Stimulated activated CD4-positive, alpha-beta T cell treated with anti-CD3 and anti-CD28 coated beads, TNF-alpha, amount 100 ng/mL, for 4 hours (primary cell): ENCODE results near the gene GSTO2.
"Not testable (repeated sequence)": the region's sequence is repeated elsewhere in the genome, so short reads cannot be mapped to it uniquely, and the experiment has no call there.

Experiments
- DNase-seq, 3 experiments: peaks; one replicate each; pipeline ENCODE4 v3.0.0-alpha.2; 2020; ENCODE audit warnings: low read depth in 3 of 3

Gene GSTO2

DNA sequence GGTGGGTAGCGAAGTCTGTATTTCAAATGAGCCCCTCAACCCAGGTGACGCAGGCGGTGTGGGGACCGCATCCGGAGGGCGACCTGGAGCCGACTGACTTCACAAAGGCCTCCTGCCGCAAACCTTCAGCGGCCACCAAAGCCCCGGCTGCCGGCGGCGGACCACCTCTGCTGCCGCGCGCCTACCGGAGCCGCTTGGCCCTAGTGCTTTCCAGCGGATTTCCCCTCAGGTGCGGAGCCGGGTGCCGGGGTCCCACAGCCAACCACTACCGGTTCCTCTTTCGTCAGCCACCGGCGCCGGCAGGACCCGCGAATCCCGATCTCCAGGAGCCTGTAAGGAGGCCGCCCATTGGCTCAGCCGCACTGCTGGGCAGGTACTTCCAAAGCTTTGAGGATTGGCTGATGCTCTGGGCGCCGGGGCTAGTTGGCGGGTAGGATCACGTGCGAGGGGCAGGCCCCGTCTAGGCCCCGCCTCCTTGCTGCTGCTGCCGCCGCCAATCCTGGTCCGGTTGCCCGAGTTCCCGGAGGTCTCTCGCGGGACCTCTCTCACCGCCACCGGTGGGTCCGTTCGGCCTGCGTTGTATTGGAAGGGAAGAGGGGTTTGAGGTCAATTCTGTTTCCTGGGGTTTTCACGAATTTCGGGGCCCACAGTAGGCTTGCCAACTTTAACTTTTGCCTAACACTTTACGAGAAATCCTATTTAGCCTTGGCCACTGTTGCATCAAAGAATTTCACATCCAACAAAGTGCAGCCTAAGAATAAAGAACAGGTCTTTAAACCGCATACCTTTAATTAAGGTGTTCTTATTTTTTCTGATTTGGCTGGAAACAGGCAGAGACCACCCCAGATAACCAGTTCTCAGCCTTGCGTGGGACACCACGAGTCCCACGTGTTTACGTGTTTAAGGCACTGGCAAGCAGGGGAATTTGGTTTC is at the start of gene GSTO2:
TSS of gene GSTO2 (plus strand) at position 472 of the 933 bp plus-strand sequence. CDS start 5,732 bp downstream, outside the sequence.
- peak; percentile 90 to 96 (median 95) for DNase-seq

DNA sequence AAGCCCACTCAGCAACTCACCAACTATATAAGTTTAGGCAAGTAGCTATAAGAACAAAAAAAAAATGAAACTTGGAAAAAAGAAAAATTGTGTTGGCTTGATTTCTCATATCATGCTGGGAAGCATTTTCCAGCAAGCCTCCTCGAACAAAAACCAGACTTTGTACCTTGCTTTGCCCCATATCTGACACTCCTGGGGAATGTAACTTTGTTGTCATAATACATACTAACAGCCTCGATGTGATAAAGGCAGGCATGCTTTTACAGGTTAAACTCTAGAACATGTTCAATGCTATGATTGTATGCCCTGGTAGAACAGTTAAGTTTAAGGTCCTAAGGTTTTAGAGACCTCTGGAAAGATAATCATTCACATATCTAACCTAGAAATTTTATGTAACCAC is 48.5 kb upstream of the GSTO2 start:
- DNase-seq: no peak

DNA sequence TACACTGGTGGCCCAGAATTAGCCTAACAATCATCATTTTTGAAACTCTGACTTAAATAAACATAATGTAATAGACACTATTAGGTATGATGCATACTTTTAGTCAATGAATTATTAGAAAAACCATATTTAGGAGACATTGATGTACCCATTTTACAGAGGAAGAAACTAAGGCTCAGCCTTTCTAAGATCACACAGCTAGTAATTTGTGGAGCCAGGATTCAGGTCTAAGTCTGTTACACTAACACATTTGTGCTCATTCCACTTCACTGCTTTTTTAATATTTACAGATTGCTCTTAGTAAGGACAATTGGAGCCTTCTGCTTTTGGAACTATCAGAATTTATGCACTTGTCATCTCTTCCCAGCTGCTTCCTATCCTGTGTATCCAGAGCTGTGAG is 45.7 kb upstream of the GSTO2 start:
- no peak for DNase-seq

DNA sequence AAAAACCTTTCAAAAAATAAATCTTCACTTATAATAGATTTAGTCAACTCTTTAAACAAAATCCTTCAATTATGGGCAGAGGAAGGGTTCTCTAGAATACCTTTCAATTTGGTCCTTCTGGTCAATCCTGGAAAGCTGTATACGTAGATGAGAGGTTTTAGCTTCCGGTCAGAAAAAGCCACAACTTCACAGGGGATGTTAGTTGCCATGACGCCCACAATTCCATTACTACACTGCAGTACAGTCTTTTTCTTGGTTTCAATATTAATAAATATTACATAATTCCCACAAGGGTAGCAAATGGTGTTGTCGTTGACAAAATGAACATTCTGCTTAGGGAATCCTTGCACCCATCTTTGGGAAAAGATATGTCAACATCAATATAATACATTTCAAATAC is 38.5 kb upstream of the GSTO2 start:
- DNase-seq: no peak

DNA sequence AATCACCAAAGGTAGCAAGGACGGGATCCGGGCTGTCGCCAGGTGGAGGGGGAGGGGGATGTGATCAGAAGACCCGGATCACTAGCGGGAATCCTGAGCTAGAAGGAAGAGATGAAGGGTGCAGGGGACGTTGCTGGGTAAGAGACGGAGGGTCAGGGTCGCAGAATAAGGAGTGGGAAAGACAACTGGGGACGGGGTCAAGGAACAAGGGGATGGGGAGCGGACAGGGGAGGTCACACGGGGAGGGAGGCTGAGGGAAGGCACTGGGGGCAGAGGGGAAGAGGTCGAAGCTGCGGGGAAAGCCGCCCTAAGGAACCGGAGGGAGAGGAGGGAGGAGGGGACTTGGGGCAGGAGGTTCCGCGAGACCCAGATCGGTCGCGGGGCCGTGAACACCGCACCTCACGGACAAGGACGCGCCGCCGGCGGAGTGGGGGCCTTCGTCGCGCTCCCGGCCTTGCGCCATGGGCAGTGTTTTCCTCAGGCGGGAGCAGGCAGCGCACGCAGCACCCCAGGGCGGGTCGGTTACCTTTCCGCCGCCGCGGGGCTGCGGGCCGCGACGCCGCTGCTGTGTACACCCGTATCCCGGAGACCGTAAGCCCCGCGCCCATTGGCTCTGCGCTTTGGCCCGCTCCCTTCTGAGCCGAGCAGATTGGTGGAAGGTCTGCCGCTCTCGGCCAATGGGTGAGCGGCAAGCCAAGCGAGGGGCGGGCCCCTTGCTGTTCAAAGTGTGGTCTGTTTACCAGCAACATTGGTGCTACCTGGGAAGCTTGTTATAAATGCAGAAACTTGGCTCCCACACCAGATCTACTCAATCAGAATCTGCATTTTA is 37.0 kb upstream of the GSTO2 start, which contains the start of gene CFAP43:
TSS of gene CFAP43 (minus strand) at position 581 of the 829 bp plus-strand sequence. CDS start at position 463, 118 bp downstream.
- DNase-seq: peak; percentile 98 to 100 (median 98)

DNA sequence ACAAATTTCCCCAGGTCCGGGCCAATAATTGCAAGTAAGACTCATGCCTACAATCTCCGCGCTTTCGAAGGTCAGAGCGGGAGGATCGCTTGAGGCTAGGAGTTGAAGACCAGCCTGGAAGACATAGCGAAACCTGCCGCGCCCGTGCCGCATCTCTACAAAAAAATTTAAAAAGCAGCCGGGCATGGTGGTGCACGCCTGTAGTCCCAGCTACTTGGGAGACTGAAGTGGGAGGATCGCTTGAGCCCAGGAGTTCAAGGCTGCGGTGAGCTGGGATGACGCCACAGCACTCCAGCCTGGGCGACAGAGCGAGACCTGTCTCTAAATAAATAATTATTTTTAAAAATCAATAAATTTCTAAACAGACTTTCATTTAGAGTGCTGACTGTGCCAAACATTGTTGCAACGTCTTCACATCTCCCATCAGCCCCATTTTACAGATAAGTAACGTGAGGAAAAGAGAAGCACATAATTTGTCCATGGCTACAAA is 36.3 kb upstream of the GSTO2 start:
- DNase-seq: no peak

DNA sequence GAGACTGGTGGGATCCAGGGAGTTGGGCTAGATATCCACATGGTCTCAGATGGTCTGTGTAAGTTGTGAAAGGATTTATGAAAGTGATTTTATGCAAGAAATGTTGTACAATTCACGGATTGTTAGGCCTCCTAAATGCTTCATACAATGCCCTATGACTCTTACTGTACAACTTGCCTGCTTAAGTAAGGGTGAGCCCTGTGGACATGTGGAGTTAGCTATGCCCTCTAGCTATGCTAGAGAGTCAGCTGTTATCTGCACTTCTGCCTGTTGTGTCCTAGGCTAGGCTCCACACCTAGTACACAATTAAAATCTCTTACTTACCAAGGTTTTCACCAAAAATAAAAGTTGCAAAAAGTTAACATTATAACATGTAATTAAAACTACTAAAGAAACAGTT is 35.2 kb upstream of the GSTO2 start:
- no peak for DNase-seq

DNA sequence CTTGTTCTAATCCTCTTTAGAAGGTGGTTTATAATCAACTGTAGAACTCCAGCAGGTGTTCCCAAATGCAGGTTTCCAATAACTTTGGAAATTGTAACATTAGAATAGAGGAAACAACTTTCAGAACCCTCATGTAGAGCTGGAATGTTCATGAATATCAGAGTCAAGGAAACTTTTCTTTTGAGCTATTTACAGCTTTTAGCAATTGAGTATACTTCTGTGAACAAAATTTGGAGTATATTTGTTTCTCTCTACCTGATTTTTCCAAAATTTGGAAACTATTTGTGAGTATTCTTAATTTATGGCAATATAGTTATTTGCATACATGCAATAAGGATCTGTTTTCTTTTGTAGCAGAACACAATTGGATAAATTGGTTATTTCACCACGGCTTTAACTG is 34.0 kb upstream of the GSTO2 start:
- no peak for DNase-seq

DNA sequence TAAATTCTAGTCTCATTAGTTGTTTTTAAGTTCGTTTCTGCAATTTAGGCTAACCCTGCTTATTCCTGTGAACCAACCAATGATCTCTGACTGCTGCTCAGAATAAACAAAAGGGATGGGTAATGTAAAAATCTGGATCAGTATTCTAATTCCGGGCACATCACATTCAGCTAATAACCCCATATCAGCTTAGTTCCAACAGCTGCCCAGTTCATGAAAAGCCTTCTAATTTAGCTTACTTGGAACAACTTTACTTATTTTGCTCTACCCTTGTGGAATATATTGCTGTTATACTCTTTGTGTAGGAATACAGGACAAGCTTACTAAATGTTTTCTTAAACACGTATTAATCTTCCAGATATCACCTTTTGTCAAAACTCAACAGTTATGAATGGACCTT is 33.2 kb upstream of the GSTO2 start:
- no peak for DNase-seq

DNA sequence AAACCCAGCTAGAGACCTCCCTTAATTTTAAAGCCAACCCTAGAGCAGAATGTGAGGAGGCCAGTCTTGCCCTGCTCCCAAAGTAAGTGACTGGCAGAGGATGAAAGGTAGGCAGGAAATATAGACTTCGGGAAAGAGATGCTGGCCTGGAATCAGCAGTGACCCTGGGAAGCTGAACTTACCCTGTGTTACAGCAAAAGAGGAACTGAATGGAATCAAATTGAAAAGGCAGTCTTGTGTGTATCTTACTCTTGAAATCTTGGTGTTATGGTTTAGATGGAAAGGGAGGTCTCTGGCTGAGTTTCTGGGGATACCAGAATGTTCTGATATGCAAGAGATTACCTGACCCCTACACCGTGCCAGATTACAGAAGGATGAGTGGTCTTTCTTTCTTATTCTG is 28.9 kb upstream of the GSTO2 start:
- no peak for DNase-seq

DNA sequence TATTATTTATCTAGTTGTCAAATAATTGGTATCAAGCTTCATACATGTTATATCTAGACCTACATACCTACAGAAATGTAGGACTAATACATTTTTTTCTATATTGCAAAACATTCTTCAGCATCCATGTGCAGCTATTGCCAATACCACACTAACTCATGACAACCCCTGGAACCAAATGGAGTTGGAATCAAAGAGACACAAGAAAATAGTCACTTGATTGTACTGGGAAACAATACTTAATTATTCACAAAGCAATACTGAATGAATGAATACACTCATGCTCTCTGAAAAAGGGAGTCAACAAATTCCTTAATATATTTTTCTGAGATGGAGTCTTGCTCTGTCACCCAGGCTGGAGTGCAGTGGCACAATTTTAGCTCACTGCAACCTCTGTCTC is 26.4 kb upstream of the GSTO2 start:
- DNase-seq: no peak

DNA sequence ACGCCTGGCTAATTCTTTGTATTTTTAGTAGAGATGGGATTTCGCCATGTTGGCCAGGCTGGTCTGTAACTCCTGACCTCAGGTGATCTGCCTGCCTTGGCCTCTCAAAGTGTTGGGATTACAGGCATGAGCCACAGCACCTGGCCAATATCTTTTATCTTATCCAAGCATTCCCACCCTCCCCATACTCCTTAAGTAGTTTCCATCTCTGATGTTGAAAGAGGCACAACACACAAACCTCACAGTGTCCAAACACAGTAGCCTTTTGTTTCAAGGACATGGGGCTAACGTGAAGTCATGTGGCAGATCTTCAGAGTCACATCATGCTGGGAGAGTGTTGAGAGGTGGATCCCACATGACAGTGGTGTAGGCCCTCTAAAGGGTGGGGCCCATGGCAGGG is 26.0 kb upstream of the GSTO2 start:
- DNase-seq: not testable (repeated sequence)

DNA sequence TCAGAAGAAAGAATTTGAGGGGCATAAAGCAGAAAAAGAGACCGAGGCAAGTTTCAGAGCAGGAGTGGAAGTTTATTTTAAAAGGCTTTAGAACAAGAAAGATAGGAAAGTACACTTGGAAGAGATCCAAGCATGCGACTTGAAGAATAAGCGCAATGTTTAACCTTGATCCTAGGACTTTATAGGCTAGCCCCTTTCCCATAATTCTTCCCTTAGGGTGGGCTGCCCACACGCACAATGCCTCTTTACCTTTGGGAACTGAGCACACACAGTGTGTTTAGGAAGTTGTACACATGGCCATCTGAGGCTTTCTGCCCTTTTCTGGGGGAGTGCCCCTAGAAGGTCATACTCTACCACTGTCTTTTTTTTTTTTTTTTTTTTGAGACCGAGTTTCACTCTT is 25.5 kb upstream of the GSTO2 start:
- DNase-seq: no peak

DNA sequence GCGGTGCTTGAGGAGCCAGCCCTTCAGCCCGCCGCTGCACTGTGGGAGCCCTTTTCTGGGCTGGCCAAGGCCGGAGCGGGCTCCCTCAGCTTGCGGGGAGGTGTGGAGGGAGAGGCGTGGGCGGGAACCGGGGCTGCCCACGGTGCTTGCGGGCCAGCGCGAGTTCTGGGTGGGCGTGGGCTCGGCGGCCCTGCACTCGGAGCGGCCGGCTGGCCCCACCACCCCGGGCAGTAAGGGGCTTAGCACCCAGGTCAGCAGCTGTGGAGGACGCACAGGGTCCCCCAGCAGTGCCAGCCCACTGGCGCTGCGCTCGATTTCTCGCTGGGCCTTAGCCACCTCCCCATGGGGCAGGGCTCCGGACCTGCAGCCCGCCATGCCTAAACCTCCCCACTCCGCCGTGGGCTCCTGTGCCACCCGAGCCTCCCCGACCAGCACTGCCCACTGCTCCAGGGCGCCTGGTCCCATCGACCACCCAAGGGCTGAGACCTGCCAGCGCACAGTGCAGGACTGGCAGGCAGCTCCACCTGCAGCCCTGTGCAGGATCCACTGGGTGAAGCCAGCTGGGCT is 23.8 kb upstream of the GSTO2 start:
- DNase-seq: no peak

DNA sequence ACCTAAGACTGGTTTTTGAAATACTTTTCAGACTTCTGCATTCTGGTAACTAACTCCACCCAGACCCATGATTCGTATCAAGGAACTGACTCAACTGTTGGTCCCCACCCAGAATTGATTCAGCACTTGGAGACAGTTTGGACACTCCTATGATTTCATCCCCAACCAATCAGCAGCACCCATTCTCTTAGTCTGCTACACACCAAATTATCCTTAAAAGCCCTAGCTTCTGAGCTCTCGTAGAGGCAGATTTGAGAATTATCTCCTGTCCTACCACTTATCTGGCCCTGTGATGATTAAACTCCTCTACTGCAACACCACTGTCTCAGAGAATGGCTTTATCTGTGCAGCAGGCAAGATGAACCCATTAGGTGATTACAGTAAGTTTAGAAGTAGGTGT is 22.0 kb upstream of the GSTO2 start:
- DNase-seq: no peak

DNA sequence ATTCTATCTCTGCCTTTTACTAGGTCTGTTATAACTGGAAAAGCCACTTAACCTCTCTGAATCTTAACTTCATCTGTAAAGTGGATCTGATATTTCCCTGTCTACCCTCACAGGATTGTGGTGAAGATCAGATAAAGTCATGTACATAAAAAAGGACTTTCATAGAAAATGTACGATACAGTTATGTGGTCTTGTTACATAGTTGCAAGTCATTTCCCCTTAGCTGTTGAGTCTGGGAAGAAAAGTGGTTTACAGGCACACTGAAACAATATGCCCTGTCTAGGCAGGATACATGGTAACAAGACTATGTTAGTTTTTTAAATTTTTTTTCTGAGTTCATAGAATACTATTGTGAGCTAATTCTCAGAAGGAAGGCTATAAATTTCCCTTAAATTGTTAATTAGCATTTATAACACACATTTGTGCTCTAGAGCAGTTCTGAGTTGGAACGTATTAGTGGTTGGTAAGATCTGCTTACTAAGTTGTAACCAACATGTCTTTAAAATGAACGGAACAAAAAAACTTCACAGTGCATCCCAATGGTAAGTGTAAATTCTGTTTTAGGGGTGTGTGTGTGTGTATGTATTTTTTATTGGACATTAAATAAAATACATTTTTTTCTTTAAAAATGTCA is 21.4 kb upstream of the GSTO2 start:
- DNase-seq: no peak

DNA sequence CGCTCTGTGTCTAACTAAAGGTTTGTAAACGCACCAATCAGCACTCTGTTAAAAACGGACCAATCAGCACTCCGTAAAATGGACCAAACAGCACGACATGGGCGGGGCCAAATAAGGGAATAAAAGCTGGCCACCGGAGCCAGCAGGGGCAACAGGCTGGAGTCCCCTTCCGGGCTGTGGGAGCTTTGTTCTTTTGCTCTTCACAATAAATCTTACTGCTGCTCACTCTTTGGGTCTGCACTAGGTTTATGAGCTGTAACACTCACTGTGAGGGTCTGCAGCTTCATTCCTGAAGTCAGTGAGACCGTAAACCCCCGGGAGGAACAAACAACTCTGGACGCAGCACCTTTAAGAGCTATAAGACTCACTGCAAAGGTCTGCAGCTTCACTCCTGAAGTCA is 20.1 kb upstream of the GSTO2 start:
- not testable (repeated sequence) for DNase-seq

DNA sequence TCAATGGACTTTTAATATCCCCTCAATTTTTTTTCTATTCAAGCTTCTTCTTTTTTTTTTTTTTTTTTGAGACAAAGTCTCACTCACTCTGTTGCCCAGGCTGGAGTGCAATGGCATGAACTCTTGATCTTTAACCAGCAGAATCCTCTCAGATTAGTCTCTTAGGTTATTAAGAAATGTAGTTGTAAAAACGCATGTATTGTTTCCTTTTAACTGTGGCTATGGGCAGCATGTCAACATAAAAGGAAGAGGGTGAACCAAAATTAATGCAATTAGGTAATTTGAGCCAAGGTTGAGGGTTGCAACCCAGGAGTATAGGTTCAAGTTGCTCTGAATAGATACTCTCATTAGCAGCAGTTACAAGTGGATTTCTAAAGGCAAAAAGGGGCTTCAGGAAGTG is 18.6 kb upstream of the GSTO2 start:
- DNase-seq: no peak

DNA sequence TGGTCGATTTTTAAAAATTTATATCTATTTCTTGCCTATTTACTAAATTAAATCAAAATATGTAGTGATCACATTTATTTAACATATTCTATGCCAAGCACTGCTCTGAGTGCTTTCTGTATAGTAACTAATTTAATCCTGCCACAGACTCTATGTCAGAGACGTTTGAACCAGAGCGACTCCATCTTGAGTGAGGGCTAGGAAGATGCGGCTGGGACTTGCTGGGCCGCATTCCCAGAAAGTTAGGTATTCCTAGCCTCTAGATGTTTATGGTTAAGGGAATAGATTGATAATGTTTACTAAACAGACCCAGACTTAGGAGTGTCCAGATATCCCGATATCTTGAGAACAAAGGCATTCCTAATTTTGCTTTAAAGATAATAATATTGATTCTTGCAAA is 17.5 kb upstream of the GSTO2 start:
- no peak for DNase-seq

DNA sequence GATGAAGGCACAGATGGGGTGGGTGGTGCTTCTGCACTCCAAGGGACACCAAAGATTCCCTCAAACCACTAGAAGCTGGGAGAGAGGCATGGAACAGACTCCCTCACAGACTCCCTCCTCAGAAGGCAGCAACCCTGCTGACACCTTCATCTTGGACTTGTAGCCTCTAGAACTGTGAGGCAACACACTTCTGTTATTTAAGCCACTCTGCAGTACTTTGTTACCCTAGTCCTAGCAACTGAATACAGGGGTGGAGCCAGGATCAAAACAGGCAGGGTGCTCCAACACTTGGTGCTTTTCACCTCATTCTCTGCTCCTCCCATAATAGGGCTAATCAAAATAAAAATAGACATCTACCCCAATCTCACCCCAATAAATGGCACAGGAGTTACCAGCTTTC is 16.6 kb upstream of the GSTO2 start:
- DNase-seq: no peak

DNA sequence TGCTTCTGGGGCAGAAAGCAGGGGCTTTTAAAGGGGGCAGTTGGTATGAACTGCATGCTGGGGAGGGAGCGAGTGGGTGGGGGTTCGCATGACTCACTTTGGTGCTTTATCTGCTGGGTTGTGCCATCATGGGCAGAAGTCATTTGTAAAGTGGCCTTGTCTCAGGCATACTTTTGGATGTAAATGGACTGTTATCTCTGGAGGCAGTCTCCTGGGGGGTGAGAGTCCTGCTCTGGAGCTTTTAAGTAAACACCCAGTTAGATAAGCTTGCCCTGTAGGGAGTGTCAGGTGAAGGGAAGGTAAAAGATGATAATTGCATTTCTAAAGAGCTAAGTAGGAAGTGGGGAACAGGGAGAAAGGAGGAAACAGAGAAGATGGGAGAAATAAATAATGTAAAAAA is 15.9 kb upstream of the GSTO2 start:
- no peak for DNase-seq
